NB4 (cell line): Measurements from ENCODE around the gene TSHZ2.

ENCODE experiments used
- DNase-seq: peaks from one replicate; pipeline ENCODE4 v3.0.0; 2010; ENCODE audit warnings: low read depth
- H3K4me3 ChIP-seq: one replicate; pipeline ENCODE4 v1.5.1; 2011; ENCODE audit warnings: mild to moderate bottlenecking, low read depth, low read length, moderate library complexity
- MYC ChIP-seq: IDR thresholded peaks from 2 replicates; pipeline ENCODE4 v1.6.1; 2011; ENCODE audit warnings: low read depth, low read length
- POLR2A ChIP-seq: IDR thresholded peaks from 2 replicates; pipeline ENCODE4 v1.6.1; 2011; ENCODE audit warnings: mild to moderate bottlenecking; ENCODE audit not compliant: insufficient read length; ENCODE audit errors: extremely low read depth
- TF ChIP-seq, protein P1 (sequence below): IDR thresholded peaks from 2 replicates; pipeline ENCODE4 v1.6.1; 2011; ENCODE audit warnings: low read depth, low read length
- TF ChIP-seq, protein P2 (sequence below): IDR thresholded peaks from one replicate; pipeline ENCODE4 v1.5.1; 2012; ENCODE audit warnings: low read depth, low read length

TSHZ2 gene

DNA sequence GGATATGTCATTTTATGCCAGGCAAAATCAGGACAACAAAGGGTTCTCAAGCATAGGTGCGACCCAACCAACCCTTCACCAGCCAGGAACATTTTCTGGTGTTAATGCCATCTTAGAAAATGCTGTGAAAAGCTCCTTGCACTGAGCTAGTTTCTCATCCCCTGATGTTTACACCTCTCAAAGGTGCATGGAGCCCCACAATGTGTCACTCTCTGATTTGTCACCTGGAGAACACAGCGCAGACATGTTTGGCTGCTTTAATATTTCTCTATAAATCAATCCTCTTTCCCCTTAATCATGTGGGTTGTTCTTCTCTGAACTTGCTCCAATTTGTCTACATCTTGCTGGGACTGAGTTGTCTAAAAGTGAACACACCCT is 244.3 kb downstream of the TSHZ2 start:
- no peak for DNase-seq
- TF ChIP-seq, protein P1, sequence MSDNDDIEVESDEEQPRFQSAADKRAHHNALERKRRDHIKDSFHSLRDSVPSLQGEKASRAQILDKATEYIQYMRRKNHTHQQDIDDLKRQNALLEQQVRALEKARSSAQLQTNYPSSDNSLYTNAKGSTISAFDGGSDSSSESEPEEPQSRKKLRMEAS = no peak
- TF ChIP-seq, protein P2, sequence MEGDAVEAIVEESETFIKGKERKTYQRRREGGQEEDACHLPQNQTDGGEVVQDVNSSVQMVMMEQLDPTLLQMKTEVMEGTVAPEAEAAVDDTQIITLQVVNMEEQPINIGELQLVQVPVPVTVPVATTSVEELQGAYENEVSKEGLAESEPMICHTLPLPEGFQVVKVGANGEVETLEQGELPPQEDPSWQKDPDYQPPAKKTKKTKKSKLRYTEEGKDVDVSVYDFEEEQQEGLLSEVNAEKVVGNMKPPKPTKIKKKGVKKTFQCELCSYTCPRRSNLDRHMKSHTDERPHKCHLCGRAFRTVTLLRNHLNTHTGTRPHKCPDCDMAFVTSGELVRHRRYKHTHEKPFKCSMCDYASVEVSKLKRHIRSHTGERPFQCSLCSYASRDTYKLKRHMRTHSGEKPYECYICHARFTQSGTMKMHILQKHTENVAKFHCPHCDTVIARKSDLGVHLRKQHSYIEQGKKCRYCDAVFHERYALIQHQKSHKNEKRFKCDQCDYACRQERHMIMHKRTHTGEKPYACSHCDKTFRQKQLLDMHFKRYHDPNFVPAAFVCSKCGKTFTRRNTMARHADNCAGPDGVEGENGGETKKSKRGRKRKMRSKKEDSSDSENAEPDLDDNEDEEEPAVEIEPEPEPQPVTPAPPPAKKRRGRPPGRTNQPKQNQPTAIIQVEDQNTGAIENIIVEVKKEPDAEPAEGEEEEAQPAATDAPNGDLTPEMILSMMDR = no peak
- no peak for TF ChIP-seq POLR2A
- no peak for TF ChIP-seq MYC
- no peak overlapping the region for H3K4me3 ChIP-seq

DNA sequence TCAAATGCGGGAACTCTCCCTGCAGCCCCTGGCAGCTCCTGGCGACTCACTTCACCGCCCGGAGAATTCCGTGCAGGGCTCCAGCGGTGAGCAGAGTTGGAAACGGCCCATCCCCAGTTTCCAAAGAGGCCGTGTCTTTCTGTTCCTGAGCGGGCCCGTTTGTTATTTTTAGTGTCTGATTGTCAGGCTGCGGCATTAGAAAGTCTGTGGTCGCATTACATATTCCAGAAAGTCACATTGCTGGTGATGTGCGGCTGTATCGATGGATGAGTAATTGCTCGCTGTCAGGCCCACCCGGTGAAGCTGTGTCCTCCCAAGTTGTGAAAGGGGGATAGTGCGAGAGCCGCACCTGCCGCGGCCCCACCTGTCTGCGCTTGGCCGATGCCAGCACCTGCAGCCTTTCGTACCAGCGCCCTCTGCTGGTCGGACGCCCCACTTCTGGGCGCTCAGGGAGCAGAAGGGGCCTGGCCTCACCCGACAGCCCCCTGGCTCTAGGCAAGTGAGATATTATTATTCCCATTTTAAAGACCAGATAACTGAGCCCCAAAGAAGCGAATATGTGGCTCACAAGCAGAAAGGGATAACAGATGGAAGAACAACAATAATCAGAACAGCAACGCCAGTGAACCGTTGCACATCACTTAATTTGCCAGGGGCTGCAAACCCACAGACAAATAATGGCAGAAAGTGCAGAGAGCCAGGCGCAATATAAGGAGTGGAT is 244.9 kb downstream of the TSHZ2 start:
- no peak overlapping the region for H3K4me3 ChIP-seq

DNA sequence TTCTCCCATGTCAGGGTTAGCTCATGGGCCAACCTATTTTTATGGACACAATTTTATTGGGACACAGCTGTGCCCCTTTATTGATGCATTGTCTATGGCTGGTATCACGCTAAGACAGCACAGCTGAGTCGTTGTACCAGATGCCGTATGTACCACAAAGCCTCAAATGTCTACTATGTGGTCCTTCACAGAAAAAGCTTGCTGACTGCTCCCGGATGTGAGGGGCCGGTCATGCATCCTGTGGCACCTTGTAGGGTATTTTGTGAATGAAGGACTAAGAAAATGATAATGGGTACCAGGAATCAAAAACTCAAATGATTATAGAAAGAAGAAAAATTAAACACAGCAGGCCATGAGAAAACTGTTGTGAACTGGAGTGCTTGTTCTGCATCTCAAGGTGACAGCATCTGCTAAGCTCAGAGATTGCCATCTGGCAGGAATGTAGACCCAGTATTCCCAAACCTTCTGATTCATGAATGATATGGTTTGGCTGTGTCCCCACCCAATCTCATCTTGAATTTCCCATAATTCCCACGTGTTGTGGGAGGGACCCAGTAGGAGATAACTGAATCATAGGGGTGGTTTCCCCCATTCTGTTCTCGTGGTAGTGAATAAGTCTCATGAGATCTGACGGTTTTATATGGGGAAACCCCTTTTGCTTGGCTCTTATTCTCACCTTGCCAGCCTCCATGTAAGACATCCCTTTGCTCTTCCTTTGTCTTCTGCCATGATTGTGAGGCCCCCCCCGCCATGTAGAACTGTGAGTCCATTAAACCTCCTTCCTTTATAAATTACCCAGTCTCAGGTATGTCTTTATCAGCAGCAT is 248.5 kb downstream of the TSHZ2 start:
- no peak overlapping the region for H3K4me3 ChIP-seq
- no peak for TF ChIP-seq POLR2A
- TF ChIP-seq, protein P2 = no peak
- TF ChIP-seq, protein P1 = no peak
- TF ChIP-seq MYC = no peak
- DNase-seq = no peak

More for the DNA sequence above, 244.9 kb downstream of the TSHZ2 start:
- peak; percentile 47 for DNase-seq
- TF ChIP-seq, protein P1 = no peak
- no peak for TF ChIP-seq MYC
- TF ChIP-seq, protein P2 = peak; percentile 79

DNA sequence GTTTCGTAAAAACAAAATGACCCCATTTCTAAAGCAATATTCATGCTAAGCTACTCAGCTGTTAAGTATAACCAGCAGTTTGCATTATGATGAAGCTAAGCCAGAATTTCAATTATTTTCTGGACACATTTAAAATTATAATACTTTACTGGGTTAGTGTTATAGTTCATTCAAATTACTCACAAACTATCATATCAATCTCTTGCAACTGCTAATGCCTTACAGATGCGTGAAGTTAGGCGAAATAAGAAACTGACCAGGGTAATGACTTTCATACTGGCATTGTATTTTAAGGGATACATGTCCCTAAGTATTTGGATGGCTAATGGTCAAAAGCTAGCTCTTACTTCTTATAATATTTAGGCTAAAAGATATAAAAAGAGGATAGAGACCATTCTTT is 249.6 kb downstream of the TSHZ2 start:
- TF ChIP-seq POLR2A (no peak), MYC (no peak)
- TF ChIP-seq, protein P2 = no peak
- TF ChIP-seq, protein P1 = no peak
- no peak for DNase-seq
- H3K4me3 ChIP-seq = no peak overlapping the region

DNA sequence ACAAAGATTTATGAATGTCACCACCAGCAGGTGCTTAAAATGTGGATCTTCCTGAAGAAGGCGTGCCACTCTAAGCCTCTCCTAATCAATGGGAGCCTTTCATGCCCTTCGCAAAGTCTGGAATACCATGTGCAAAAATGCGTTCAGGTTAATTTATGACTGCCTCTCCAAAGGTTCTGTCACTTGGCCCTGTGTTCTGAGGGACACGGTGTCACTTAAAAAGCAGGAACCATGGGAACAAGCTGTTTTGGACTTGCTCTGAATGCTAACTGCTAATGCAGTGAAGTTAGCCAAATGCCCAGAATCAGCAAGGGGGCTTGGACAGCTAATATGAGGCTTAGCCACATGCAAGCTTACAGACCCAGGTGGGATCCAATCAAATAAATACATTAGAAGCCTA is 250.3 kb downstream of the TSHZ2 start:
- no peak for DNase-seq
- TF ChIP-seq MYC (no peak), POLR2A (no peak)
- TF ChIP-seq, protein P2 = no peak
- TF ChIP-seq, protein P1 = no peak
- H3K4me3 ChIP-seq = no peak overlapping the region
